Measurements from ENCODE around the gene PCDHB13. TPM values are rescaled to one million over a fixed set of nuclear protein-coding genes. Genes with fewer than 3 reads are reported as not detected.

Gene PCDHB13
- total RNA-seq, 2 experiments from 2014 or later, result not detected

DNA sequence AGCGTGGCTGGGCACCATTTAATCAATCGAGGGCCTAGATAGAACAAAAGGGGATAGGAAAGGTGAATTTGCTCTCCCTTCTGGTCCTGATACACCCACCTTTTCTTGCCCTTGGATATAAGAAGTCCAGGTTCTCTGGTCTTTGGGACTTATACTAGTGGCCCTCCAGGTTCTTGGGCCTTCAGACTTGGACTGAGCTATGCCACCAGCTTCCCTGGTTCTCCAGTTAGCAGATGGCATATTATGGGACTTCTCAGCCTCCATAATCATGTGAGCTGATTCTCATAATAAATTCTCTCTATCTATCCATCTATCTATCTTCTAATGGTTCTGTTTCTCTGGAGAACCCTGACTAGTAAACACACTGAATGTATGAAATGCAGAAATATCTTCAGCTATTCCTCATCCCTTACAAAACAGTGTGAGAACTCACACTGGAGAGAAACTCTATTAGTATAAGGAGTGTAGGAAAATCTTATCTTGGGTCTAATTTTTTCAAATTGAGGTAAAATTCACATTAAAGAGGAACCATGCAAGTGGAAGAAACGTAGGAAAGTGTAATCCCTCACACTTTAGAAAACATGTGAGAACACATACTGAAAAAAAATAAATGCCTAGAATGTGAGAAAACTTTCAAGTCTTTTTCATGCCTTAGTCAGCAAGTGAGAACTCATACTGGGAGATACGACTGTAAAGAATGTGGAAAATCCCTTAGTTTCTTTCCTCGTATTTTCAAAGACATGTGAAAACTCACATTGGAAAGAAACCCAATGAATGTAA, 46.9 kb downstream of the PCDHB13 start:
- H3K27ac Mint-ChIP-seq, result no peak overlapping the region
- no peaks in the 10 kb centered on the region for H3K27me3 Mint-ChIP-seq
- peaks cover 14% of the 10 kb centered on the region for H3K36me3 Mint-ChIP-seq
- CTCF ChIA-PET, result no interaction called here
- H3K4me3 Mint-ChIP-seq, result no peak overlapping the region
- ATAC-seq, result no peak
- DNase-seq, result no peak
- H3K4me1 Mint-ChIP-seq, result no peaks in the 10 kb centered on the region
- H3K9me3 Mint-ChIP-seq (ENCODE audit: low read depth), result peaks cover 45% of the 10 kb centered on the region

DNA sequence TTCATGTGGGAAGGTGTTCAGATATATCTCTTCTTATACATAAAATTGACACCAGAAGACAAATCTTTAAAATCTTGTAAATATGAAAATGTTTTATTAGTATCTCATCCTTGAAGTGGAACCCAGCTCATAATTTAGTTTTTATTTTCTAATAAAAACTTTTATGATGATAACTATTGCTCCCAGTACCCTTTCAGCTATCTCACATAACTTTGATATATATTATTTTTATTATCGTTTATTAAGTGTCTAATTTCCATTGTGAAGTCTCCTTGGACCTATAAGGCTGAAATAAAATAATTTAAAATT, 47.5 kb downstream of the PCDHB13 start:
- ATAC-seq, result no peak
- Mint-ChIP-seq H3K4me3 (no peak overlapping the region), H3K27ac (no peak overlapping the region)

More for the DNA sequence above, 47.5 kb downstream of the PCDHB13 start:
- no peaks in the 10 kb centered on the region for H3K4me1 Mint-ChIP-seq
- peaks cover 14% of the 10 kb centered on the region for H3K36me3 Mint-ChIP-seq
- CTCF ChIA-PET, result no interaction called here
- peaks cover 46% of the 10 kb centered on the region for H3K9me3 Mint-ChIP-seq (ENCODE audit: low read depth)
- DNase-seq, result no peak
- H3K27me3 Mint-ChIP-seq, result no peaks in the 10 kb centered on the region

Other genes with a start within 250 kb of the PCDHB13 start
- gene PCDHAC2, start 247.4 kb upstream of the PCDHB13 start, total RNA-seq, result not detected
- gene PCDHB1, start 162.5 kb upstream of the PCDHB13 start, total RNA-seq, result not detected
- gene PCDHB2, start 119.3 kb upstream of the PCDHB13 start, total RNA-seq, result not detected
- not detected for gene PCDHB3, start 113.4 kb upstream of the PCDHB13 start, total RNA-seq
- not detected for gene PCDHB4, start 92.1 kb upstream of the PCDHB13 start, total RNA-seq
- gene PCDHB5, start 78.7 kb upstream of the PCDHB13 start, total RNA-seq, result not detected
- not detected for gene PCDHB6, start 63.9 kb upstream of the PCDHB13 start, total RNA-seq
- not detected for gene PCDHB7, start 41.3 kb upstream of the PCDHB13 start, total RNA-seq
- not detected for gene PCDHB8, start 36.1 kb upstream of the PCDHB13 start, total RNA-seq
- gene PCDHB16, start 31.5 kb upstream of the PCDHB13 start, total RNA-seq, result not detected
- gene PCDHB9, start 26.8 kb upstream of the PCDHB13 start, total RNA-seq, result not detected
- gene PCDHB10, start 21.6 kb upstream of the PCDHB13 start, total RNA-seq, result not detected
- not detected for gene PCDHB11, start 14.3 kb upstream of the PCDHB13 start, total RNA-seq
- not detected for gene PCDHB12, start 5.2 kb upstream of the PCDHB13 start, total RNA-seq
- gene PCDHB14, start 9.4 kb downstream of the PCDHB13 start, total RNA-seq, result not detected
- not detected for gene PCDHB15, start 31.5 kb downstream of the PCDHB13 start, total RNA-seq
- 1 to 10 TPM in 1 of 2 experiments, under 1 TPM in 1; 0.56 to 1.1 TPM for gene SLC25A2, start 90.1 kb downstream of the PCDHB13 start, total RNA-seq
- 10 to 100 TPM; 57.3 to 64.6 TPM for gene TAF7, start 106.9 kb downstream of the PCDHB13 start, total RNA-seq
- gene PCDHGA1, start 116.6 kb downstream of the PCDHB13 start, total RNA-seq, result not detected
- gene PCDHGA2, start 124.8 kb downstream of the PCDHB13 start, total RNA-seq, result not detected
- under 1 TPM in 1 of 2 experiments, not detected in 1; 0.15 TPM for gene PCDHGA3, start 129.9 kb downstream of the PCDHB13 start, total RNA-seq
- gene PCDHGB1, start 136.2 kb downstream of the PCDHB13 start, total RNA-seq, result not detected
- gene PCDHGA4, start 141.1 kb downstream of the PCDHB13 start, total RNA-seq, result under 1 TPM in 1 of 2 experiments, not detected in 1; 0.20 TPM
- gene PCDHGB2, start 146.1 kb downstream of the PCDHB13 start, total RNA-seq, result under 1 TPM; 0.12 to 0.67 TPM
- under 1 TPM; 0.09 to 0.12 TPM for gene PCDHGA5, start 150.2 kb downstream of the PCDHB13 start, total RNA-seq
- gene PCDHGB3, start 156.3 kb downstream of the PCDHB13 start, total RNA-seq, result under 1 TPM; 0.09 to 0.41 TPM
- under 1 TPM; 0.16 to 0.20 TPM for gene PCDHGA6, start 160.0 kb downstream of the PCDHB13 start, total RNA-seq
- under 1 TPM in 1 of 2 experiments, not detected in 1; 0.07 TPM for gene PCDHGA7, start 168.8 kb downstream of the PCDHB13 start, total RNA-seq
- gene PCDHGB4, start 173.8 kb downstream of the PCDHB13 start, total RNA-seq, result under 1 TPM; 0.07 to 0.09 TPM
- gene PCDHGA8, start 178.7 kb downstream of the PCDHB13 start, total RNA-seq, result not detected
- gene PCDHGB5, start 184.0 kb downstream of the PCDHB13 start, total RNA-seq, result not detected
- gene PCDHGA9, start 188.9 kb downstream of the PCDHB13 start, total RNA-seq, result not detected
- not detected for gene PCDHGB6, start 194.1 kb downstream of the PCDHB13 start, total RNA-seq
- gene PCDHGA10, start 199.1 kb downstream of the PCDHB13 start, total RNA-seq, result not detected
- not detected for gene PCDHGB7, start 203.8 kb downstream of the PCDHB13 start, total RNA-seq
- gene PCDHGA11, start 207.1 kb downstream of the PCDHB13 start, total RNA-seq, result not detected
- gene PCDHGA12, start 216.6 kb downstream of the PCDHB13 start, total RNA-seq, result under 1 TPM in 1 of 2 experiments, not detected in 1; 0.07 TPM

Data from activated CD8-positive, alpha-beta memory T cell treated with anti-CD3 and anti-CD28 coated beads, Interleukin-2, amount 10 ng/mL, durations not matched to agents 7 days and 5 days (primary cell).